ENCODE measurements around the gene SIRT1.
"Not testable (repeated sequence)": the region's sequence is repeated elsewhere in the genome, so short reads cannot be mapped to it uniquely, and the experiment has no call there.

- not testable (repeated sequence) for TF ChIP-seq CTCF (conservative IDR thresholded peaks at IDR 0.05; ENCODE audit: low read depth, low read length); EZH2 (IDR thresholded peaks at IDR 0.05; ENCODE audit: borderline replicate concordance, low read depth, low read length, poor library complexity, severe bottlenecking)
Observed at GRCh38 chr10:67835541-67836394, 48.7 kb upstream of the SIRT1 start.

Data from A673 (cell line).